HG03196 (cell line): ENCODE measurements around the gene NFIC.

Experiments used
- ATAC-seq: cut with Tn5 transposase; IDR thresholded peaks from one replicate; pipeline ENCODE4 v1.9.1; 2021; ENCODE audit not compliant: unreplicated experiment

Gene NFIC

DNA sequence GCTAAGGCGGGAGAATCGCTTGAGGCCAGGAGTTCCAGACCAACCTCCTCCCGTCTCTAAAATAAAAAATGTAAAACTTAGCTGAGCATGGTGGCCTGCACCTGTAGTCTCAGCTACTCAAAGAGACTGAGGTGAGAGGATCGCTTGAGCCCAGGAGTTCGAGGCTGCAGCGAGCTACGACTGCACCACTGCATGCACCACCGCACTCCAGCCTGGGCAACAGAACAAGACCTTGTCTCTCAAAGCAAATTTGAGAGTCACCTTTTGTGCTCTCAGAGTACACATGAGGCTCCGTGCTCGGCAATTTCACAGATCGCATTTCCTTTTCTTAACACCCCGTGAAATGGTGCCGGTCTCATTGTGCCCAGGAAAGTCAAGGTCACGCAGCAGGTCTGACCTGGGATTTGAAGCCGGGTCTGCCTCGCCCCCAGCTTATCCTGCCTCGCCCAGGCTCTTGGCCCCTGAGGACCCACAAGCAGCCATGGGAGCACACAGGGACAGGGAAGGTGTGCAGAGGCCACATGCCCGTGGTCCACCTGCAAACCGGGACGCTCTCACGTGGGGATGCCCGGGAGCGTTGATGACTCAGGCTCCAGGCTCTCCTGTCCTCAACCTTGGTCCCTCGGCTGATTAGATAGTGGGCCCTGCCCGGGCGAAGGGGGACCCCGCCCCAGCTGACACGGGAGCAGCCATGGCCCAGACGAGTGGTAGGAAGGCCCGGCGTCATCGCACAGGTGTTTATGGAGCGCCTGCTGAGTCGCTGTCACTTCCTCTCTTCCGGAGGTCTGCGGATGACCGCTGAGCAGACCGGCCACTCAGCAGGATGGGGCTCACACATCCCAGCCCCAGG is 115.1 kb downstream of the NFIC start:
- no peak for ATAC-seq

DNA sequence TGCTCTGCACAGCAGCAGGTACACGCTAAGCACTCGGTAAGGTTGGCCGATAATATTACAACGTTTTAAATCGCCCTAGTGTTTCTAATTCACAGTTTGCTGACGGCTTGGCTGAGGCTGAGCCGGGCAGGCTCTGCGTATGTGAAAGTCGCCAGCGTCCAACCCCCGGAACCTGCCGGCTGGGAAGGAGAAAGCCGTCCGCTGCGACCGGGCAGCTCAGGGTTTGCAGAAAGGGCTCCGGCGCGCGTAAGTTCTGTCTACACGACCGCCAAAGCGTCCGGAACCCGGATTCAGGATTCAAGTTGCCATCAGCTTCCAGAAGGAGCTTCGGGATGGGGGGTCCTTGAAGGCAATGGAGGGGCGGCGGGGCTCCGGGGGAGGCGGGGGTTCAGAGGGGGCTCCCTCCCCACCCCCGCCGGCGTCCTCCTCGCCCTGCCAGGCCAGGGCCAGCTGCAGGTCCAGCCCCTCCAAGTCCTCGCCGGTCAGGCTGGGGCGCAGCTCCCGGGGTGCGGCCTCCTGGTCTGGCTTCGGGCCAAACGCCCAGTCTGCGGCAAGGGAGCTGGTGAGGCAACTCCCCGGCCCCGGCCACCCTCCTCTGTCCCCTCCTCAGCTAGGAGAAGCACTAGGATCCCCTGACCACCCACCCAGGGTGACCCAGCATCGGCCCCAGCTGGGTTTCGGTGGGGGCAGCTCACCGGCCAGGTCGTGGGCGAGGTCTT is 116.3 kb downstream of the NFIC start:
- no peak for ATAC-seq

DNA sequence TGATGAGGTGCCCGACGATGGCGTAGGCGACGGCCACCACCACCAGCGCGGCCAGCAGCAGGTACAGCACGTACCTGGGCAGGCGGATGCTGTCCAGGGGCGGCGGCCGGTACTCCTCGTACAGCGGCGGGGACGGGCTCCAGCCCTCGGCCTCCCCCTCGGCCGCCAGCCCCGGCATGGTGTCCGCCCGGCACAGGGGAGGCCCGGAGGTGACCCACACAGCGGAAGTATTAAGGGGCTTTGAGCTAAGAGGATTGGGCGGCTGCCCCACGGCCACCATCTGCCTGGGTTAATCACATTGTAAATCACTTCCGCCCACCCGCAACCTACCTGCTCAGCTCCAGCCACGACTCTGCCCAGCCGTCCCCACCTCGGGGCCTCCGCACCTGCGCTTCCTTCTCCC is 116.8 kb downstream of the NFIC start, which contains the start of gene SMIM44:
TSS of gene SMIM44 (minus strand) at position 216 of the 403 bp plus-strand sequence. CDS start at position 178, 38 bp downstream.
- no peak for ATAC-seq

DNA sequence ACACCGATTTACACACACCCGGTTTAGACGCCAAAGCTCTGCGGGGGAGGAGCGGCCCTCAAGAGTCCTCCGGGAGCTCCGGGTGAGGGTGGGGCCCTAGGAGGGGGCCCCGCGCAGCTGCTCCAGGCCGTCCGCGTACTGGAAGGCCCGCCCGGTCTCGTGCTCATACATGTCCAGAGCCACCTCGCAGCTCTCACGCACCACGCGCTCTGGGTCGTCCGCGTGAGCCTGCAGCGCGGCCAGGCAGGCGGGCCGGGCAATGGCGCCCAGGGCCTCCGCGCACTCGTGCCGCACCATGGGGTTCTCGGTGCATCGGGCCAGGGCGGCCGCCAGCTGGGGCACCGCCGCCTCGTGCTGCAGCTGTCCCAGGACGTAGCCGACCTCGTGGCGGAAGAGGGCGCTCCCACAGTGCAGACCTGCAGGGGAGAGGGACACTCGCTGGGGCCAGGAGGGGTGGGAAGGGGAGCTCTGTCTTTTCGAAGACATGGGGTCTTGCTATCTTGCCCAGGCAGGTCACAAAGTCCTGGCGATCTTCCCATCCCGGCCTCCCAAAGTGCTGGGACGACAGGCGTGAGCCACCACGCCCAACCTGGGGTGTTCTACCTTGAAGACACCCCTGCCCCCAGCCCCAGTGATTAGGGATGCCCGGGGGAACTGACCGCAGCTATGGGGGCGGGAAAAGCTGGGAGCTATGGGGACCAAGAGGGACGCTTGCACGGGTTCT is 125.2 kb downstream of the NFIC start:
- no peak for ATAC-seq

DNA sequence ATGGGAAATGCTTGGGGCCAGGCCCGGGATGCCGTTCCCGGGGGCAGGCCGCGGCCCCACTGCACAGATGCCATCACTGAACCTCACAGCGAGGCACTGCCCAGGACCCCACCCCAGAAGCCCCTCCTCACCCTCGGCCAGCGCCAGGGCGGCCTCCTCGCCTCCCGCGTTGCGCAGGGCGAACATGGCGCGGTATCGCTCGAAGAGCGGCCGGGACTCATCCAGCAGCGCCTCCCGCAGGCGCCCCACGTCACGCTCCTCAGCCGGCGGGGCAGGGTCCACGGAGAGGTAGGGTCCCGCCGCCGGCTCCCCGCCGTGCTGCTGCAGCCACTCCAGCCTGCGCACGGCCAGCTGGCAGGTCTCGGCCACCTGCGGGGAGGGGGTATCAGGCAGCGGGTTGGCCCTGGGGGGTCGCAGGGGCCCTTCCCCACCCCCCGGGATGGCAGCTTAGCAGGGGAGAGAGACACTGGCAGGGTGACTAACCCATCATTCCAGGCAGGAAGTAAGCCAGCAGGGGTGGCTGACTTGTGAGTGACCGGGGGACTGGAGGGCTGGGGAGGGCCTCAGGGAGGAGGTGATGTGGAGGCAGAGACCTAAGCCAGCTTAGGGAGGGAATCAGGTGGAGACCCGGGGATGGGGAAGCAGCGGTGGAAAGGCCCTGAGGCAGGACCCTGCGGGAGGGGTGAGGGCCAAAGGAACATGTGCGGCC is 125.9 kb downstream of the NFIC start:
- no peak for ATAC-seq

DNA sequence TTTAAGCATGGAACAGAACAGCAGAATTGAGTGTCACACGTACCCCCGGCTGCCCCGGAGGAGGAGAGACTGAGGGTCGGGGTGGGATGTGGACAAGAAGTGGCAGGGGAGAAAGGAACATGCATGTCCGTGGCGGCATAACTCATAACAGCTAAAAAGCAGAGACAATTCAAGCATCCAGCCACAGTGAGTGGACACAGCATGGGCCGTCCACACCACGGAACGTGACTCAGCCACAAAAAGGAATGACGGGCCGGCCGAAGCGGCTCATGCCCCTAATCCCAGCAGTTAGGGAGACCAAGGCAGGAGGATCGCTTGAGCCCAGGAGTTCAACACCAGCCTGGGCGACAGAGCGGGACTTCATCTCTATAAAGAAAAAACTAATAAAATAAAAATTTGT is 126.5 kb downstream of the NFIC start:
- no peak for ATAC-seq

DNA sequence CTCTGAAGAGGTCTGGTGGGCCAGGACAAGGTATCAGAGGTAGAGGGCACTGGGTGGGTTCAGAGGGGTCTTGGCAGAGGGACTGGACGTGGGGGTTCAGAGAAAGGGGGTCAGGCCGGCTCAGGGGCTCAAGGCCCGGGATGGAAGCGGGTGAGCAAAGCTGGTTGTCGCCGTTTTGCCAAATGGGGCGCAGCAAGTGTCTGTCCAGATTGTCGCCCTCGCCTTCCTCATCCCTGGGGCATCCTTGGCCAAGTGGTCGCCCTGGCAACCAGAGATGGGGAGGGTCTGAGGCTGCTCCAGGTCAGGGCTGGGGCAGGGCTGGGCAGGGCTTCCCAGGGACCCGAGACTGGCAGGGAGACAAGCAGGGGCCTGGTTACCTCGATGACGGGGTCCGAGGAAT is 127.3 kb downstream of the NFIC start:
- ATAC-seq, result no peak

DNA sequence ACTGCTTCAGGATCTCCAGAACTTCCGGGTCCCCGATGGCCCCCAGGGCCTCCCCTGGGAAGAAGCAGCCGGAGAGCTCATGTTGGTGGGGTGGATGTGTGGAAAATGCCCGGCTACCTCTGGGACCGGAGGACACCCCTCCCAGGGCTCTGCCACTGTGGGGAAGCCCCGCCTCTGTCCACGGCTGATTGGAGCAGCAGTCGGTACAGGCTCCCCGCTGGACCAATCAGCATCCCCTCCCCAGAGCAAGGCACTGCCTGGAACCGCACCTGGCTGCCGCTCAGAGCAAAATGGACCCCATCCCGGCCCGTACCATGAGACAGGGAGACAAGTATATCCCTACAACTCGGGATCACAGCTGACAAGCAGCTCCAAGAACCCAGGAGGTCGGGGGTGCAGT is 127.7 kb downstream of the NFIC start:
- ATAC-seq, result no peak

DNA sequence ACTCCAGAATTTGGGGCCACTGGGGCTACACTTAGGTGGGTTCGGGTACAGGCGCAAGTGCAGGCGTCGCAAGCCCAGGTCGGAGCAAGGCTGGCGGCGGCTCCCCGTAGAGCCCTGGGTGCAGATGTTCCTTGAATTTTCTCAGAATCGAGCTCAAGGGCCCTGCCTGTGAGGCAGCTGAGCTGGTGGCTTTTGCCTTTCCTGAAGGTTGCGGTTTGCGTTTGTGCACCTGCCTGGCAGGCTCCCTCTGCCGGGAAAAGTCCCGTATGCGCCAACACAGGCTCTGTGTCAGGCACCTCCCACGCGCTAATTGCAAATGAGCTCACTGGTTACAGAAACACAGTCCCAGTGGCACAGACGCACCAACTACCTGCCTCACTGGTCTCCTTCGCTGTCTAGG is 128.2 kb downstream of the NFIC start:
- no peak for ATAC-seq

DNA sequence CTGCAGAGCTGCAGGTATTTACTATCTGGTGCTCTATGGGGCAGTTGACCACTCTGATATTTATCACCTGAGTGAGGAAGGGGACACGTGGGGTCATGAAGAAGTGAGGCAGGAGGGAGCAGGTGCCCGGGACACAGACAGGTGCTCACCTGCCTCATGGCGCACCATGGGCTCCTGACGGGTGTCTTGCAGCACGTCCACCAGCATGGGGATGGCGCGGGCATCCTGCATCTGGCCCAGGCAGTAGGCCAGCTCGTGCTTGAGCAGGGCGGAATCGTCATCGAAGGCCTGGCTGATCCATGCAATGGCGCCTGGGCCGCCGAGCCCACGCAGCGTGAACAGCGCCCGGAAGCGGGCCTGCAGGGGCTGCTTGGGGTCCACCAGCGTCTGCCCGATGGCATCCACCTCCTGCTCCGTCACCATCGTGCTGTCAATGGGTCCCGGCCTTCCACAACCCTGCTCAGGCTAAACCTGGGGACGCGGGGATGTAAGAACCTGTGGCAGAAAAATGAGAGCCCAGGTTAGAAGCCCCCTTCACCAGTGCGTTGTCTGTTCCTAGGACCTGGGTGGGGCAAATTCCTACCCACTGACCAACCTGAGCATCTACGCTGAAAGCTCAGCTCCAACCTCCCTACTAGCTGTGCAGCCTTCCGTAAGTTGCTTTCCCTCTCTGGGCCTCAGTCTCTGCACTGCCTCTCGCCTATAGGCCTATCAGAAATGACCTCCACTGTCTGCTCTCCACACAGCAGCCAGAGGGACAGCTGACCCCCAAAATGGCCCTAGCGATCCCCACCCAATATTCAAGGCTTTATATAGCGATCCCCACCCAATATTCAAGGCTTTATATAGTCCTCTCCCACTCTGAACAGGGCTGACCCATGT is 130.2 kb downstream of the NFIC start:
- ATAC-seq, result no peak

DNA sequence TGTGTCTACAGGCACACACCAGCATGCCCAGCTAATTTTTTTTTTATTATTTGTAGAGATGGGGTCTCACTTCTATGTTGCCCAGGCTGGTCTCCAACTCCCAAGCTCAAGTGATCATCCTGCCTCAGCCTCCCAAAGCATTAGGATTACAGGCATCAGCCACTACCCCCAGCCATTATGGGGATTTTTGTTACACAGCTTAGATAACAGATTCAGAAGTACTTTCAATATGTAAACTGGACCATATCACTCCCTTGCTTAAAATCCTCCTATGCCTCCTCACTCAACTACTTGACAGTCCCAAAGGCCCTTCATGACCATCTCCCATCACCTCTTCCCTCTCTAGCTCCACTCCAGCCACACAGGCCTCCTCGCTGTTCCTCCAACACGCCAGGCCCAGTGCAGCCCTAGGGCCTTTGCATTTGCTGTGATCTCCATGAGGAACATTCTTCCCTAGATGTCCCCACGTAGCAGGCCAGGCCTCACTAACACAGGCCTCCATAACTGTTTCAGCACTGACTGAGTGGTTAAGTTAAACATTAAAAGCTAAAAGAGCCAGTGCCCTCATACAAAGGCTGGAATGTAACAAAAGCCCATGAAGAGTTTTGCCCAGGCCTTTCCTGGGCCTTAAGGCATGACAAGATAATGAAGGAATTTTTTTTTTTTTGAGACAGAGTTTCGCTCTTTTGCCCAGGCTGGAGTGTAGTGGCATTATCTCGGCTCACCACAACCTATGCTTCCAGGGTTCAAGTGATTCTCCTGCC is 131.6 kb downstream of the NFIC start:
- ATAC-seq, result no peak

DNA sequence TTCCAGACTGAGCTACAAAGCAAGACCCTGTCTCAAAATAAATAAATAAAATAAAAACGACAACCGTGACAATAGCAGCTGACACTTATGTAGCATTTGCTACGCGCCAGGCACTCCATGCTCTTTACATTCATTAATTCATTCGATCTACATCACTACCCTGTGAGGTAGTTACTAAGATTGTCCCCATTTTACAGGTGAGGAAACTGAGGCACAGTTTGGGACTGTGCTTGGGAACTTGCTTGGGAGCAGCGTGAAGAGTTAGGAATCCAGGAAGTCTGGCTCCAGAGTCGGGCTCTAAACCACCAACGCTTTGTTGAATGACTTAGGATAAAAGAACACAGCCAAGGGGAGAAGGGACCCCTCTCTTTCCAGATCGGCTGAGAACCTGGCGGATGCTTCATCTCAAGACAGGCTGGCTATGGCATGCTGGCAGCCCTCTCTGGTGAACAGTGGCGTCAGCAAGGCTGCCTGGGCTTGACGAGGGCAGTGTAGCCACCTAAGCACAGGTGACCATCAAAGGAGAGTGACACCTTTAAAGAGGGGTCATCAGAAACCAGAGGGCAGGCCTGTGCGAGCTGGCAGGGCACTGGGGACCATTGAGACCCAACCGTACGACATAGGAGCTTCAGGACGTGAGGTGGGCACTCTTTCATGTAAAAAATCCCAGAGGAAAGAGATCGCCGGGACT is 133.5 kb downstream of the NFIC start:
- peak; percentile 6 for ATAC-seq

DNA sequence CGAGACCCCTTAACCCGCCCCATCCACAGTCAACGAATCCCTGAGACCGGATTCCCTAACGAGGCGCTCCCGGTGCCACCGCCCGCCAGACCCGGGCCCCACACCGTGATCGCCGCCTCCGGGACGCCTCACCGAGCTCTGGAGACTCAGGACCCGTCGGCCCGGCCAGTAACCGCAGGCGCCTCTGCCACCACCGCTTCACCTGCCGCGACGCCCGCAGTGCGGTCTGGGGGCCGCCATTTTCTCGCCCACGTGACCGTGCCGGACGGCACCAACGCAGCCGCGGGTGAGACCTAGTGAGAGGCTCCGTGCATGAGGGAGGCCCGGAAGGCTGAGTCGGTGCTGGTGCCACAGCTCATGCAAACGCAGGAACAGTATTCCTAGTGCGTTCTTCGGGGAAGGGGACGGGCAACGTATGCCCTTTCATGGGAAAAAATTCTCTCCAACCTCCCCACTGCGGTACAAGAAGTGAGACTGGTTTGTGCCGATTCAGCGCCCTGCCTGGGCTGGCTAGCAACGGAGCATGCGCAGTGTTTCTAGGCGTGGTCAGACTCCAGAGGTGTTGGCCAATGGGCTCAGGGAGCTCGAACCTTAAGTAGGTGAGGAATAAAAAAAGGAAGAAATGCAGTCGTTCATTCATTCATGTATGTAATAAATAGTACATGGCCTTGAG is 134.2 kb downstream of the NFIC start, which contains the start of gene DOHH:
TSS of gene DOHH (minus strand) at position 246 of the 673 bp plus-strand sequence. CDS start 3,860 bp downstream, outside the sequence.
- peak; percentile 82 for ATAC-seq

DNA sequence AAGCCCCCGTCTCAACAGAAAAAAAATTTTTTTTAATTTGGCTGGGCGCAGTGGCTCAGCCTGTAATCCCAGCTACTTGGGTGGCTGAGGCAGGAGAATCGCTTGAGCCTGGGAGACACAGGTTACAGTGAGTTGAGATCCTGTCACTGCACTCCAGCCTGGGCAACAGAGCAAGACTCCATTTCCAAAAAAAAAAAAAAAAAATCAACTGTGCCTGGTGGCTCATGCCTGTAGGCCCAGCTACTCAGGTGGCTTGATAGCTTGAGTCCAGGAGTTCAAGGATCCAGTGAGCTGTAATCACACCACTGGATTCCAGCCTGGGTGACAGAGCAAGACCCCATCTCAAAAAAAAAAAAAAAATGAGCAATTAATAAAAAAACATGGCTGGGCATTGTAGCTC is 135.4 kb downstream of the NFIC start:
- ATAC-seq, result no peak

DNA sequence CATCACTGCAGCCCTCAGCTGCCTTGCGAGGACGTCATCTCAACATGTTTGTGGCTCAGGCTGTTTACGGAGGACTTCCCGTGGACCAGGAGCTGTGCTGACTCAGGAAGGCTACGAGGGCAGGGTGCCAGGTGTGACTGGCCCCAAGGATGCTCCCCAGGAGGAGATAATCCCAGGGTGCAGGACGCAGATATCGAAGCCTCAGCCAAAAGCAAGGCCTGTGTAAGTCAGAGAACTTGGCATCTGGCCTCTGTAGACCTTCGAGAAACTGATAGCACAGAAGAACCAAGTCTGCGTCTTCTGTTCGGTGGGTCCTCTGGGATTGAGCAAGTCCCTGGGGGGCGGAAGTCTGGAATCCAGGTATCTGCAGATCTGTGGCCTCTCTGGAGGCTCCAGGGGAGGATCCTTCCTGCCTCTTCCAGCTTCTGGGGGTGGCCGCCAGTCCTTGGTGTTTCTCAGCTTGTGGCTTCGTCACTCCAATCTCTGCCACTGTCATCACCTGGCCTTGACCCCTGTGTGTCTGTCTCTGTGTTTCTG is 136.7 kb downstream of the NFIC start:
- no peak for ATAC-seq

DNA sequence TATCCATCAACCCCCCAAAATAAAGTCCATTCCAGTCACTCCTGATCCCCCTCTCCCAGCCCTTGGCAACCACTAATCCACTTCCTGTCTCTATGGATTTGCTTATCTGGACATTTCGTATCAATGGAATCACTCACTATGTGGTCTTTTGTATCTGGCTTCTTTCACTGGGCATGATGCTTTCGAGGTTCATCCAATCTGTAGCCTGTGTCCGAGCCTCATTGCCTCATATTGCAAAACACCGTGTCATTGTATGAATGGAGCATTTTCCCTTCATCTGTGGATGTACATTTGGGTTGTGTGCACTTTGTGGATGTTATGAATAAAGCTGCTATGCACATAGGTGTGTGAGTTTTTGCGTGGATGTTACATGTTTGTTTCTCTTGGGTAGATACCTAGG is 138.4 kb downstream of the NFIC start:
- no peak for ATAC-seq

DNA sequence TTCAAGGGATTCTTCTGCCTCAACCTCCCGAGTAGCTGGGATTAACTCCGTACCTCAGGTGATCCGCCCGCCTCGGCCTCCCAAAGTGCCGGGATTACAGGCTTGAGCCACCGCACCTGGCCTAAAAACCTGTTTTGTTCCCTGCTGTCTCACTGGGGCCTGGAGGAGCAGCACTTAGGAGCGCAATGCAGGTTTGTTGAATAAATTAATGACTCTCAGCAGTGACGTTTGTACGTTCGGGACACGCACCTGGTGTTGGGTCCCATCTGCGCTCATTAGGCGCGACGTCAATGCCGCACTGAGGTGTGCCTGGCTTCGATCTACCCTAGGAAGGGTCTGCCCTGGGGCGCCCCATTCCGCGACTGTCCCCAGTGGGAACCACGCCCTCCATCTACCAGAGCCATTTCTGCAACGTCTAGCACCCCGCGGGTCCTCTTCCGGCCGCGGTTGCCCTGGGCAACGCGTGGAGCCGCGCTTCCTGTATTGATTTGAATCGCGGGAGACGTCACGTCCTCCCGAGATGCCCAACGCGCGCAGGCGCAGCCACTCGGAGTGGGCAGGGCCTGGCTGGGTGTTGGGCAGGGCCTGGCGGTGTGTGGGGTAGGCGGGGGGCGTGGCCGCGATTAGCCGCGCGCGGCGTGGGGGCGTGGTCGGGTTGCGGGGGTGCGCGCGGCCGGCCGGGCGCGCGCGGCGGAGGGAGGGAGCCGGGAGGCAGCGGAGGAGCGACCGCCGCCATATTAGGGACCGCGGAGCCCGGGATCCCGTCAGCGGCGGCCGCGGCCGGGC is 139.4 kb downstream of the NFIC start, which contains the start of gene FZR1:
TSS of gene FZR1 (plus strand) at position 714 of the 786 bp plus-strand sequence. CDS start 16,679 bp downstream, outside the sequence.
- ATAC-seq, result peak; percentile 82
